K562 (cell line): ENCODE measurements around the gene MXD3. TPM values are rescaled to one million over a fixed set of nuclear protein-coding genes. Genes with fewer than 3 reads are reported as not detected.
A peak's percentile ranks its signal among the peaks of the same experiment; 100 is the strongest.

Experiments
- BCL6 ChIP-seq: fragments of 250-450 bp; sonication (Bioruptor Pico); IDR thresholded peaks from 2 replicates; pipeline ENCODE4 v1.4.0; 2020
- CBFA2T2 ChIP-seq: fragments of 450-650 bp; conservative IDR thresholded peaks from 2 replicates; pipeline ENCODE4 v1.6.1; 2017; ENCODE audit warnings: mild to moderate bottlenecking
- CHD2 ChIP-seq: IDR thresholded peaks from 2 replicates; pipeline ENCODE4 v1.6.1; 2011; ENCODE audit warnings: low read depth, low read length
- CREB1 ChIP-seq, 2 experiments: sonication (generic) in 1 of 2; formaldehyde crosslinking in 1 of 2; IDR thresholded peaks; 2 replicates each; pipeline versions ENCODE4 v1.6.1 to v1.8.0; 2012 to 2022; ENCODE audit warnings: inconsistent platforms in 1 of 2, mild to moderate bottlenecking in 1 of 2, missing genetic modification reagents in 1 of 2, moderate library complexity in 1 of 2
- EP400 ChIP-seq: fragments of 450-650 bp; IDR thresholded peaks from 2 replicates; pipeline ENCODE4 v1.6.1; 2017; ENCODE audit warnings: antibody characterized with exemption, mild to moderate bottlenecking, moderate library complexity
- ETV6 ChIP-seq, 3 experiments: fragments of 150-350 bp in 1 of 3; sonication (generic) in 1 of 3; formaldehyde crosslinking in 1 of 3; IDR thresholded peaks; 2 replicates each; pipeline versions ENCODE4 v1.6.1 to v1.8.0; 2014 to 2022; ENCODE audit warnings: borderline replicate concordance in 2 of 3, low read depth in 2 of 3, antibody characterized with exemption in 1 of 3, low read length in 1 of 3, mild to moderate bottlenecking in 1 of 3, missing genetic modification reagents in 1 of 3
- FOXA3 ChIP-seq, 2 experiments: fragments of 450-650 bp in 1 of 2; sonication (generic) in 1 of 2; formaldehyde crosslinking; IDR thresholded peaks in 1 of 2; conservative IDR thresholded peaks in 1 of 2; 2 replicates each; pipeline versions ENCODE4 v1.4.0 to v1.8.0; 2020 to 2022; ENCODE audit warnings: mild to moderate bottlenecking in 2 of 2, missing genetic modification reagents in 1 of 2
- FOXJ2 ChIP-seq: fragments of 200-800 bp; sonication (Bioruptor generic); IDR thresholded peaks from 2 replicates; pipeline ENCODE4 v1.6.1; 2016; ENCODE audit warnings: missing genetic modification characterization, missing compliant biosample characterization
- FOXK2 ChIP-seq, 2 experiments: fragments of 450-650 bp; IDR thresholded peaks in 1 of 2; conservative IDR thresholded peaks in 1 of 2; 2 replicates each; pipeline ENCODE4 v1.6.1; 2016; ENCODE audit warnings: low read depth in 2 of 2, mild to moderate bottlenecking in 1 of 2
- GTF2F1 ChIP-seq: IDR thresholded peaks from 2 replicates; pipeline ENCODE4 v1.6.1; 2011; ENCODE audit warnings: low read depth, low read length, improper control_type of control experiment
- LCOR ChIP-seq: sonication (generic); formaldehyde crosslinking; IDR thresholded peaks from 2 replicates; pipeline ENCODE4 v1.8.0; 2022; ENCODE audit warnings: mild to moderate bottlenecking, missing genetic modification reagents
- POLR2AphosphoS2 ChIP-seq: IDR thresholded peaks from 2 replicates; pipeline ENCODE4 v1.6.1; 2012; ENCODE audit warnings: low read length, improper control_type of control experiment
- SNIP1 ChIP-seq: fragments of 450-650 bp; IDR thresholded peaks from 2 replicates; pipeline ENCODE4 v1.7.1; 2017; ENCODE audit warnings: low read depth, mild to moderate bottlenecking
- TCF3 ChIP-seq: sonication (generic); formaldehyde crosslinking; IDR thresholded peaks from 2 replicates; pipeline ENCODE4 v1.4.0; 2020; ENCODE audit warnings: mild to moderate bottlenecking, missing genetic modification reagents
- TFAM ChIP-seq: fragments of 250-450 bp; sonication (Bioruptor Pico); conservative IDR thresholded peaks from 2 replicates; pipeline ENCODE4 v1.5.0; 2021; ENCODE audit warnings: mild to moderate bottlenecking, moderate library complexity
- WHSC1 ChIP-seq: IDR thresholded peaks from one replicate; pipeline ENCODE4 v1.6.1; 2012; ENCODE audit warnings: low read length, control low read depth, inconsistent platforms
- ZNF124 ChIP-seq: sonication (generic); formaldehyde crosslinking; IDR thresholded peaks from 2 replicates; pipeline ENCODE4 v1.8.1; 2022; ENCODE audit warnings: missing genetic modification reagents
- ZNF212 ChIP-seq: fragments of 450-650 bp; formaldehyde crosslinking; IDR thresholded peaks from 2 replicates; pipeline ENCODE4 v1.4.0; 2020; ENCODE audit warnings: mild to moderate bottlenecking
- ZNF280B ChIP-seq: fragments of 250-450 bp; sonication (Bioruptor Pico); IDR thresholded peaks from 2 replicates; pipeline ENCODE4 v1.5.1; 2021; ENCODE audit warnings: mild to moderate bottlenecking
- ZNF408 ChIP-seq: fragments of 250-450 bp; sonication (Bioruptor Pico); IDR thresholded peaks from 2 replicates; pipeline ENCODE4 v1.4.0; 2020; ENCODE audit warnings: low read depth, mild to moderate bottlenecking, moderate library complexity
- polyA plus RNA-seq, 8 experiments: library from polyadenylated mRNA; depleted of rRNA in 4 of 8; stranded (reverse) in 5 of 8; unstranded in 3 of 8; fragments of >200 nt; fragmentation: Nextera tagmentation in 2 of 8; fragmentation: Illumina TruSeq in 1 of 8; extraction: Ambion mirVana in 2 of 8; extraction: Trizol in 1 of 8; gene quantifications; 2 replicates each; pipeline versions ENCODE4 v1.2.1 to v1.2.3, GENCODE V29; 2011 to 2014; ENCODE audit warnings: inconsistent platforms in 1 of 8, missing spikeins in 1 of 8
- total RNA-seq, 7 experiments: library from RNA; depleted of rRNA in 6 of 7; stranded (reverse); fragments of >200 nt in 6 of 7; fragmentation: Illumina TruSeq in 2 of 7; extraction: Trizol in 2 of 7; gene quantifications; 2 replicates each; pipeline versions ENCODE4 v1.2.1 to v1.2.3, GENCODE V29; 2011 to 2021; ENCODE audit warnings: low replicate concordance in 1 of 7
- TF ChIP-seq, protein P1 (sequence below): sonication (generic); formaldehyde crosslinking; IDR thresholded peaks from 2 replicates; pipeline ENCODE4 v1.8.1; 2023; ENCODE audit warnings: mild to moderate bottlenecking, missing genetic modification reagents, moderate library complexity

MXD3 gene
- total and polyA plus RNA-seq, 9 of the 15 experiments (the other 6 are each of a cell fraction or from before 2014, with no cell fraction given): 0.28 to 24.8 (median 4.5) TPM

DNA sequence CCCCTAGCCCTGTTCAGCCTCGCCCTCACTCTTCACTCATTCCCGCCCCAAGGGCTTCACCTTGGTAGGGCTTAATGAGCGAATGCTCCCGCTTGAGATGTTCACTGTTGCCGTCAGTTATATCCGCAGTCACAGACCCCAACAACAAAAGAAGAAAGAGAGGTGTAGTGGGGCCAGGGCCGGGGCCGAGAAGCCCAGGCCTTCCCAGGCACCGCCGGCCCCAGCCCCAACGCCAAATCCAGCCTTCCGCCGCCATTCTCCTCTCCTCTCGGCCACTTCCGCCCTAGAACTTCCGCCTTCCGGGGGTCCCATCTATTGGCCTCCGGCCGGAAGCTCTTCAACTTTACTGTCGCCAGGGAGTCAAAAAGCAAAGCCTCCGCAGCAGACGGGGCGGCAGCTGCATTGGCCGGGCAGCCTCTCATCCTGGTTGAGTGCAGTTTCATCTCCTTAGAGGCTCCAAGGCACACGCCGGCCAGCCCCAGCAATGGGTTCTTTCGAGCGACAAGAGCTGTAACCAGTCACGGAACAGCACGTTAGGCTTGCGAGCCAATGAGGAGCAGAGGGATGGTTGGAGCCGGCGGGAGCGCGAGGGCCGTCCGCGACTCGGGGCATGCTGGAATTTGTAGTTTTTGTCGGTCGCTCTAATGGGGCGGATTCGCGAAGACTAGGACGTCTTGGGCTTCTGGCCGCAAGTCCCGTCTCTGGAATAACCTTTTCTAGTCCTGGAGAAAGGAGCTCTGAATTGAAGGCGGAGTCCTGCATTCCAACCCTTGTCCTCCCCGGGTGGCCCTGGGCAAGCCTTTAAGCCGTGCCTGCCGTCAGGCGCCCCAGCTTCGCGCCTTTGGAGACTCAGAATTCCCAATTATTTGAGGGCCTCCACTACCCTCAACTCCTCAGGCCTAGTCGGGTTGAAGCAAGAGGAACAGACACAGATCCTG, 40.0 kb upstream of the MXD3 start, which contains the start of gene LMAN2 (continued):
- TF ChIP-seq CREB1 (IDR thresholded peaks at IDR 0.05) (peak; percentile 71), CREB1 (CRISPR knock-in tag; IDR thresholded peaks at IDR 0.05) (peak; percentile 81), TFAM (CRISPR knock-in tag) (no peak), GTF2F1 (no peak), FOXJ2 (no peak), TCF3 (CRISPR knock-in tag) (no peak; the same call in 1 of the 2 replicates), CHD2 (peak; percentile 86), ZNF212 (CRISPR knock-in tag) (no peak), ZNF408 (CRISPR knock-in tag) (no peak), WHSC1 (no peak), BCL6 (CRISPR knock-in tag) (no peak), ETV6 (IDR thresholded peaks at IDR 0.05; ENCODE audit: borderline replicate concordance in 1 of 2, low read depth in 2 of 2, low read length in 1 of 2) (no peak), ETV6 (CRISPR knock-in tag; IDR thresholded peaks at IDR 0.05; ENCODE audit: borderline replicate concordance) (no peak), FOXK2 (conservative IDR thresholded peaks at IDR 0.05 in 1 of 2, IDR thresholded peaks at IDR 0.05 in 1 of 2; ENCODE audit: low read depth in 2 of 2) (peak; percentile 72 to 77), EP400 (peak; percentile 97), LCOR (CRISPR knock-in tag) (0 out of 2 replicates have a peak, but pooled peaks have one; percentile 91), POLR2AphosphoS2 (no peak), SNIP1 (no peak), FOXA3 (CRISPR knock-in tag; conservative IDR thresholded peaks at IDR 0.05 in 1 of 2, IDR thresholded peaks at IDR 0.05 in 1 of 2) (no peak), ZNF124 (no peak), CBFA2T2 (no peak), ZNF280B (CRISPR knock-in tag) (no peak)
- TF ChIP-seq, protein P1, sequence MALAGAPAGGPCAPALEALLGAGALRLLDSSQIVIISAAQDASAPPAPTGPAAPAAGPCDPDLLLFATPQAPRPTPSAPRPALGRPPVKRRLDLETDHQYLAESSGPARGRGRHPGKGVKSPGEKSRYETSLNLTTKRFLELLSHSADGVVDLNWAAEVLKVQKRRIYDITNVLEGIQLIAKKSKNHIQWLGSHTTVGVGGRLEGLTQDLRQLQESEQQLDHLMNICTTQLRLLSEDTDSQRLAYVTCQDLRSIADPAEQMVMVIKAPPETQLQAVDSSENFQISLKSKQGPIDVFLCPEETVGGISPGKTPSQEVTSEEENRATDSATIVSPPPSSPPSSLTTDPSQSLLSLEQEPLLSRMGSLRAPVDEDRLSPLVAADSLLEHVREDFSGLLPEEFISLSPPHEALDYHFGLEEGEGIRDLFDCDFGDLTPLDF (CRISPR knock-in tag): peak; percentile 85
